Activated T-cell treated with anti-CD3 and anti-CD28 coated beads, Interleukin-2, amount 50 U/mL, for 72 hours (primary cell): ENCODE data around the gene LNX1. TPM values are rescaled to one million over a fixed set of nuclear protein-coding genes. Genes with fewer than 3 reads are reported as not detected.

Experiments used
- ATAC-seq, 2 donors: fragments of 150-1000 bp; cut with Tn5 transposase; replicated peaks in 1 of 2; 2 replicates each; pipeline ENCODE4 v1.10.0; 2021; ENCODE audit warnings: moderate library complexity in 2 of 2, mild to moderate bottlenecking in 1 of 2
- DNase-seq, 2 donors: peaks; one replicate each; pipeline ENCODE4 v3.0.0; 2021 to 2022; ENCODE audit warnings: mixed read lengths in 1 of 2
- H3K27ac Mint-ChIP-seq: one replicate; pipeline ENCODE4 v1.8.0; 2022; ENCODE audit warnings: mild to moderate bottlenecking, moderate library complexity, mixed read lengths
- H3K27me3 Mint-ChIP-seq: one replicate; pipeline ENCODE4 v1.8.0; 2022; ENCODE audit warnings: low read depth, mixed read lengths
- H3K36me3 Mint-ChIP-seq, 2 donors: one replicate each; pipeline ENCODE4 v1.8.0; 2022; ENCODE audit warnings: mixed read lengths in 2 of 2, mild to moderate bottlenecking in 1 of 2; ENCODE audit not compliant: insufficient read depth in 2 of 2
- H3K4me1 Mint-ChIP-seq: one replicate; pipeline ENCODE4 v1.8.0; 2022; ENCODE audit warnings: low read depth, mixed read lengths
- H3K4me3 Mint-ChIP-seq, 2 donors: one replicate each; pipeline ENCODE4 v1.8.0; 2022; ENCODE audit warnings: mild to moderate bottlenecking in 2 of 2, mixed read lengths in 2 of 2, moderate library complexity in 2 of 2
- H3K9me3 Mint-ChIP-seq, 2 donors: one replicate each; pipeline ENCODE4 v1.8.0; 2022; ENCODE audit warnings: mixed read lengths in 2 of 2
- total RNA-seq, 2 donors: library from RNA; stranded (reverse); gene quantifications; one replicate each; pipeline ENCODE4 v1.2.3, GENCODE V29; 2022

LNX1 gene
- total RNA-seq, 2 donors from 2014 or later = 0.46 TPM; not detected in 1

- no peaks in the 10 kb centered on the region for H3K36me3 Mint-ChIP-seq
- no peak overlapping the region for H3K4me3 Mint-ChIP-seq
- no peak for ATAC-seq
- H3K27ac Mint-ChIP-seq = no peak overlapping the region
- H3K4me1 Mint-ChIP-seq = no peaks in the 10 kb centered on the region
- H3K9me3 Mint-ChIP-seq = no peaks in the 10 kb centered on the region
- peaks cover 23% of the 10 kb centered on the region for H3K27me3 Mint-ChIP-seq
- DNase-seq = no peak
Observed at GRCh38 chr4:53535567-53535966, 55.7 kb downstream of the LNX1 start.

GRCh38 chr4:53534684-53535083 is 56.6 kb downstream of the LNX1 start:
- no peak for DNase-seq
- Mint-ChIP-seq H3K9me3 (no peaks in the 10 kb centered on the region), H3K36me3 (no peaks in the 10 kb centered on the region), H3K4me1 (no peaks in the 10 kb centered on the region), H3K27me3 (peaks cover 23% of the 10 kb centered on the region), H3K27ac (no peak overlapping the region), H3K4me3 (no peak overlapping the region)
- ATAC-seq = no peak

- H3K4me3 Mint-ChIP-seq = no peak overlapping the region
- DNase-seq (no peak), ATAC-seq (no peak)
- H3K27me3 Mint-ChIP-seq = peaks cover 23% of the 10 kb centered on the region
- H3K4me1 Mint-ChIP-seq = no peaks in the 10 kb centered on the region
- no peak overlapping the region for H3K27ac Mint-ChIP-seq
- H3K36me3 Mint-ChIP-seq = no peaks in the 10 kb centered on the region
- no peaks in the 10 kb centered on the region for H3K9me3 Mint-ChIP-seq
Observed at GRCh38 chr4:53532521-53532920, 58.8 kb downstream of the LNX1 start.

- Mint-ChIP-seq H3K27me3 (peaks cover 21% of the 10 kb centered on the region), H3K4me3 (no peak overlapping the region), H3K36me3 (no peaks in the 10 kb centered on the region), H3K9me3 (no peaks in the 10 kb centered on the region), H3K4me1 (no peaks in the 10 kb centered on the region), H3K27ac (no peak overlapping the region)
- ATAC-seq (no peak), DNase-seq (no peak)
Observed at GRCh38 chr4:53531585-53532224, 59.6 kb downstream of the LNX1 start.

GRCh38 chr4:53529025-53529424 is 62.3 kb downstream of the LNX1 start:
- no peak overlapping the region for H3K27ac Mint-ChIP-seq
- no peak overlapping the region for H3K4me3 Mint-ChIP-seq

GRCh38 chr4:53527930-53528329 is 63.4 kb downstream of the LNX1 start:
- Mint-ChIP-seq H3K27ac (no peak overlapping the region), H3K4me3 (no peak overlapping the region), H3K36me3 (no peaks in the 10 kb centered on the region), H3K4me1 (no peaks in the 10 kb centered on the region), H3K27me3 (peaks cover 39% of the 10 kb centered on the region), H3K9me3 (no peaks in the 10 kb centered on the region)
- no peak for DNase-seq
- no peak for ATAC-seq

More at GRCh38 chr4:53529025-53529424, 62.3 kb downstream of the LNX1 start:
- Mint-ChIP-seq H3K4me1 (no peaks in the 10 kb centered on the region), H3K9me3 (no peaks in the 10 kb centered on the region), H3K27me3 (peaks cover 32% of the 10 kb centered on the region), H3K36me3 (no peaks in the 10 kb centered on the region)
- DNase-seq (no peak), ATAC-seq (no peak)

- H3K4me3 Mint-ChIP-seq = no peak overlapping the region
- no peaks in the 10 kb centered on the region for H3K9me3 Mint-ChIP-seq
- no peak for DNase-seq
- H3K36me3 Mint-ChIP-seq = no peaks in the 10 kb centered on the region
- peaks cover 40% of the 10 kb centered on the region for H3K27me3 Mint-ChIP-seq
- ATAC-seq = no peak
- no peak overlapping the region for H3K27ac Mint-ChIP-seq
- no peaks in the 10 kb centered on the region for H3K4me1 Mint-ChIP-seq
Observed at GRCh38 chr4:53527326-53527725, 64.0 kb downstream of the LNX1 start.

- Mint-ChIP-seq H3K9me3 (no peaks in the 10 kb centered on the region), H3K27ac (no peak overlapping the region), H3K27me3 (peaks cover 36% of the 10 kb centered on the region), H3K4me3 (no peak overlapping the region), H3K4me1 (no peaks in the 10 kb centered on the region), H3K36me3 (no peaks in the 10 kb centered on the region)
- ATAC-seq (no peak), DNase-seq (no peak)
Observed at GRCh38 chr4:53522334-53522733, 69.0 kb downstream of the LNX1 start.

- Mint-ChIP-seq H3K27ac (no peak overlapping the region), H3K4me1 (no peaks in the 10 kb centered on the region), H3K27me3 (peaks cover 27% of the 10 kb centered on the region), H3K9me3 (no peaks in the 10 kb centered on the region), H3K4me3 (no peak overlapping the region), H3K36me3 (no peaks in the 10 kb centered on the region)
- DNase-seq = no peak
- ATAC-seq = no peak
Observed at GRCh38 chr4:53520116-53520515, 71.2 kb downstream of the LNX1 start.

- no peak overlapping the region for H3K27ac Mint-ChIP-seq
- H3K36me3 Mint-ChIP-seq = no peaks in the 10 kb centered on the region
- no peaks in the 10 kb centered on the region for H3K4me1 Mint-ChIP-seq
- ATAC-seq (no peak), DNase-seq (no peak)
- no peak overlapping the region for H3K4me3 Mint-ChIP-seq
- peaks cover 14% of the 10 kb centered on the region for H3K27me3 Mint-ChIP-seq
- no peaks in the 10 kb centered on the region for H3K9me3 Mint-ChIP-seq
Observed at GRCh38 chr4:53518807-53519206, 72.5 kb downstream of the LNX1 start.

GRCh38 chr4:53515076-53515475 is 76.2 kb downstream of the LNX1 start:
- ATAC-seq (no peak), DNase-seq (no peak)
- Mint-ChIP-seq H3K4me1 (no peaks in the 10 kb centered on the region), H3K9me3 (no peaks in the 10 kb centered on the region), H3K27me3 (peaks cover 5% of the 10 kb centered on the region), H3K4me3 (no peak overlapping the region), H3K36me3 (no peaks in the 10 kb centered on the region), H3K27ac (no peak overlapping the region)

GRCh38 chr4:53514509-53514908 is 76.8 kb downstream of the LNX1 start:
- H3K9me3 Mint-ChIP-seq = no peaks in the 10 kb centered on the region
- H3K4me1 Mint-ChIP-seq = no peaks in the 10 kb centered on the region
- peaks cover 5% of the 10 kb centered on the region for H3K27me3 Mint-ChIP-seq
- no peak for ATAC-seq
- H3K4me3 Mint-ChIP-seq = no peak overlapping the region
- no peak for DNase-seq
- no peaks in the 10 kb centered on the region for H3K36me3 Mint-ChIP-seq
- H3K27ac Mint-ChIP-seq = no peak overlapping the region

- DNase-seq (no peak), ATAC-seq (no peak)
- H3K27me3 Mint-ChIP-seq = peaks cover 5% of the 10 kb centered on the region
- H3K27ac Mint-ChIP-seq = no peak overlapping the region
- no peaks in the 10 kb centered on the region for H3K36me3 Mint-ChIP-seq
- no peaks in the 10 kb centered on the region for H3K4me1 Mint-ChIP-seq
- no peak overlapping the region for H3K4me3 Mint-ChIP-seq
- no peaks in the 10 kb centered on the region for H3K9me3 Mint-ChIP-seq
Observed at GRCh38 chr4:53512608-53513007, 78.7 kb downstream of the LNX1 start.

GRCh38 chr4:53511014-53511413 is 80.3 kb downstream of the LNX1 start:
- H3K4me1 Mint-ChIP-seq = no peaks in the 10 kb centered on the region
- DNase-seq (no peak), ATAC-seq (no peak)
- no peaks in the 10 kb centered on the region for H3K9me3 Mint-ChIP-seq
- no peaks in the 10 kb centered on the region for H3K36me3 Mint-ChIP-seq
- H3K4me3 Mint-ChIP-seq = no peak overlapping the region
- peaks cover 5% of the 10 kb centered on the region for H3K27me3 Mint-ChIP-seq
- H3K27ac Mint-ChIP-seq = no peak overlapping the region
